ENCODE measurements around the gene TAGLN3.

- no peak for TF ChIP-seq TEAD4 (IDR thresholded peaks at IDR 0.05; ENCODE audit: borderline replicate concordance, insufficient read depth)
- TF ChIP-seq CTCF (IDR thresholded peaks at IDR 0.05), result no peak
- TF ChIP-seq MAX (IDR thresholded peaks at IDR 0.05; ENCODE audit: low read depth), result no peak
- no peak for TF ChIP-seq PBX3 (IDR thresholded peaks at IDR 0.05)
- no peak for TF ChIP-seq RAD21 (IDR thresholded peaks at IDR 0.05; ENCODE audit: low read length)
- no peak for TF ChIP-seq EP300 (IDR thresholded peaks at IDR 0.05; ENCODE audit: borderline replicate concordance in 1 of 2, low read depth in 1 of 2, low read length in 1 of 2)
- TF ChIP-seq TCF12 (IDR thresholded peaks at IDR 0.05), result no peak
- no peak for TF ChIP-seq REST (IDR thresholded peaks at IDR 0.05; ENCODE audit: low read depth, low read length)
- TF ChIP-seq YY1 (IDR thresholded peaks at IDR 0.05; ENCODE audit: low read depth), result no peak
- TF ChIP-seq POLR2AphosphoS5 (IDR thresholded peaks at IDR 0.05; ENCODE audit: low read depth, low read length), result no peak
- no peak for TF ChIP-seq EZH2phosphoT487 (IDR thresholded peaks at IDR 0.05; ENCODE audit: borderline replicate concordance, low read depth)
Measured at GRCh38 chr3:111986800-111987199, 11.9 kb upstream of the TAGLN3 start.

Data from SK-N-SH (cell line).